H54 (cell line): ENCODE results near the gene BTNL8.
"Not testable (repeated sequence)": the region's sequence is repeated elsewhere in the genome, so short reads cannot be mapped to it uniquely, and the experiment has no call there.

Source experiments
- DNase-seq: peaks from one replicate; pipeline ENCODE4 v3.0.0; 2011; ENCODE audit warnings: low spot score, mixed read lengths; ENCODE audit not compliant: insufficient read length
- FAIRE-seq: peaks from 3 replicates; lab custom pipeline; 2011; peaks lifted over from hg19 to GRCh38; lab: Jason Lieb, UNC
- POLR2A ChIP-seq: IDR thresholded peaks from 2 replicates; pipeline ENCODE4 v1.6.1; 2011; ENCODE audit warnings: low read depth, mild to moderate bottlenecking, low read length

Gene BTNL8

DNA sequence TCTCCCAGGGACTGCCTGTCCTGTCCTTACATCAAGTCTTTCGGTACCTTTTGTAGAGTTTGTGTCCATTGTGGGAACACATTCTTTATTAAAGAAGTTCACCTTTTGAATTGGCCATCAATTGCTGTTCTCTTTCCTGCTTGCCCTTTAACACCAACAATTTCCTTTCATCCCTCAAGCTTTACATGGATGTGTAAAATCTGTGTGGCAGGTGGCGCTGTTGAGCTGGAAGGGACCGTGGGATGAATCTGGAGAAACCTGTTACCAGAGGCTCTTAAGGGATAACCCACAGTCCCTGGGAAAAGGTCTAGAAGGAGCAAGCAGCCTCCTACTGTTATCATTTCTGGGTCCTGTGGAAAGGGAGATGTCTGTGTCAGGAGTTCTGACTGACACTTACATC lies 30.0 kb upstream of the BTNL8 start:
- no peak for TF ChIP-seq POLR2A
- DNase-seq (peak; percentile 65), FAIRE-seq (no peak)

DNA sequence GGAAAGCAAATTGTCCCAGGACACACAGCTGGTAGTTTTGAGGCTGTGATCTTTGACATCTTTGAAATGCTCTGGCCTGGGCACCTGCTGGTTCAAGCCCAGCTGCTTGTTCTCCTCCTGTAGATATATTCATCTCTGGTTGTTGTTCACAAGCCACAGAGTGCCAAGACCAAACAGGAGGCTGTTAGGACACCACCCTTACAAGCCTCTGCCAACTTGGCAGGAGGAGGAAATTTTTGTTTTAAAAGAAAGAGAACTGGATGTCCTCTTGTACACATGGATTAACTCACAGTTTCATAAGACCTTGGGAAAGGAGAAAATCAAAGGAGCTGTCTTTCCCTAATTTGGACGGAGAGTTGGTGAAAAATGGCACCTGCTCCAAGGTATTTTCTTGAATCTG lies 29.4 kb upstream of the BTNL8 start:
- FAIRE-seq, result no peak

DNA sequence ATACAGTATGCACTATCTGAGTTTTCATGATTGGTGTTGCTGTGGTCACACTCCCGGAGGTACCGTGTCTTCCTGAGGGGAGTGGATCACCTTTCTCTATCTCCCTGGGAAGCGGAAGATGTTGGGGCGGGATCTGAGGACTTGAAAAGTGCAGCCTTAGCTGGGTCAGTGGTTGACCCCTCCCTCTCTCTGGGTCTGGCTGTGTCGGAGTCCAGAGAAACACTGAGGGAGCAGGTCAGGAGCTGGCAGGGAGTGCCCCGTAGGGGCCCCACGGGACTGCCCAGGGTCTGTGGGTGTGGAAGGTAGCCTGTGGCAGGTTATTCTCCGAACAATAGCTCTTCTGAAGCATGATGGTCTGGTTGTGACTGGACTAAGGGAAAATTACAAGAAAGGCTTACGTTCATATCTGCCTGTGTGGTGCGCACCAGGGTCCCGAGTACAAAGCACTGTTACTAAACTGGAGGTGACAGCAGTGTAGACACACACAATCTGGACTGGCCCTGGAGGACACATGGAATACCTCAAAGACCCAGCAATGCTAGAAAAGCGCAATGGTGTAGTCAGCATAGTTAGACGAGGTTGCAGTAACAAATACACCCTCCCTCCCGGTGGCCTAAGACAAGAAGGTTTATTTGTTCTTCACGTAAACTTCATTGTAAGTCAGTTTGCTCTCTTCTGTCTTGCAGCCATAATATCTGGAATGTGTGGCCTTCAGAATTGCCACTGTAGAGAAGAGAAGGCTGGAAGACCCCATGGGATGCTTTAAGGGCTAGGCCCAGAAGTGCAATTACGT lies 28.5 kb upstream of the BTNL8 start:
- FAIRE-seq (no peak), DNase-seq (no peak)
- TF ChIP-seq POLR2A, result no peak

More for the DNA sequence above, 29.4 kb upstream of the BTNL8 start:
- no peak for TF ChIP-seq POLR2A
- no peak for DNase-seq

DNA sequence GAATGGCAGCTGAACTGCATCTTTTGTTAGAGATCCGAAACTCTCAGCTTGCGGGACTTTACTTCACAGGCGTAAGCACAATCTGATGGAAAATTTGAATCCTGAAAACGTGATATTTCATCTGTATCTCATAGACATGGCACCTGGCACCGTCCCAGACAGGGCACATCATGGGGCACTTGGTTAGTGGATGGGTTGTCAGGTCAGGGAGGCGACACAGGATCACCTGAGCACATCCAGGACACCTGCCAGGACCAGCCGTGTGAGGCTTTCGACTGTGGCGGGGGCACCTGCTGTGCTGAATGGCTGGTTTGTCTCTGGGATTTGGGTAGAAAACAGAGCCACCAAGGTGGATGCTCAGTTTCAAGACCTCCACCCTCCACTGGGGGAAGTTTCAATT lies 26.5 kb upstream of the BTNL8 start:
- FAIRE-seq (no peak), DNase-seq (no peak)
- no peak for TF ChIP-seq POLR2A

DNA sequence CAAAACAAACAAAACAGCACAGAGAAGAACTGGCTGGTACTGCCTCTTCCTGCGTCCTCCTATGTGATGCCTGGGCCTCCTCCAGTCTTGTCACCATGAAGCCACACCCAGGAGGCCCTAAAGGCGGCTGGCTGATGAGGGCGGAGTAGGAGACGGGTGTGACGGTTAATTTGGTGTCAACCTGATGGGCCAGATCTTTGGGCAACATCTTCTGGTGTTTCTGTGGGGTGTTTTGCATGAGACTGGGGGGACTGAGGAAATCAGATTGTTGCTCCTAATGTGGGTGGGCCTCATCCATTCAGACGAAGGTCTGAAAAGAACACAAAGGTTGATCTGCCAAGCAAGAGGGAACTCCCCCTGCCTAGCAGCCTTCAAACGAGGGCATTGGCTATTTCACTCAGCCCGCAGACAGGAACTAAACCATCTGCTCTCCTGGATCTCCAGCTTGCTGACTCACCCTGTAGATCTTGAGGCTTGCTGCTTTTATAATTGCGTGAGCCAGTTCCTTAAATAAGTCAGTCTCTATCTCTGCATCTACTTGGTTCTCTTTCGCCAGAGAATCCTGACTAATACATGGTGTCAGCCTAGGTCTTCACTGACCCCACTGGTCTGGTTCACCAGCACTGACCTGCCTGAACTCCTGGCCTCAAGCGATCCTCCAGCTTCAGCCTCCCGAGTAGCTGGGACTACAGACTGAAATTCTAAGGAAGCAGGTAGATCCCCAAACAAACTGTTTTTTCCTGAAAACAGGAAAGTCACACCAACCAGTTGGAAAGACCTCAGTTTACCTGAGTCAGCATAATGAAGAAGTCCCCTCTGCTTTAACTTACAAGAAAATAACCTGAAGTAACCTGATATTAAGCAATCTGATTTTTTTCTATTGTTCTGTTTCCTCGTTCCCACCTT lies 25.1 kb upstream of the BTNL8 start:
- no peak for TF ChIP-seq POLR2A
- FAIRE-seq, result no peak
- no peak for DNase-seq

- FAIRE-seq (no peak), DNase-seq (no peak)
- no peak for TF ChIP-seq POLR2A
These were observed 24.0 kb upstream of the BTNL8 start for GRCh38 chr5:180874804-180875582.

DNA sequence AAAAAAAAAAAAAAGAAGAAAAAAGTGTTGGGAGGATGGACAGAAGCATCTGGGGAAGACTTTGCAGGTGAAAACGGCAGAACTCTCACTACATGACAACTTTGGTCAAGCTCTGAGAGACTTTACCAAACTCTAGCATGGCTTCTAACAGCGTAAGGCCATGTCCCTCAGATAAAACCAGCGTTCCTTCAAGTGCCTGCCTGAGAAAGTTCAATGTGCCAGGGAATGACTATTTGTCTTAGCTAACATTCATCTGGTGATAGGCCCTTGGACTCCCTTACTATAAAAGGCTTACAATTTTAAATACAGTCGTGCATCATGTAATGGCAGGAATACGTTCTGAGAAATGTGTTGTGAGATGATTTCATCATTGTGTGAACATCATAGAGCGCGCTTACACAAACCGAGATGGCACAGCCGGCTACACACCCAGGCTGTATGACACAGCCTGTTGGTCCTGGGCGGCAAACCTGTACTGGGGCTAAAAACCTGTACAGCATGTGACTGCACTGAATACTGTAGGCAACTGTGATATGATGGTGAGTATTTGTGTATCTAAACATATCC lies 23.0 kb upstream of the BTNL8 start:
- no peak for FAIRE-seq
- TF ChIP-seq POLR2A, result no peak
- no peak for DNase-seq

DNA sequence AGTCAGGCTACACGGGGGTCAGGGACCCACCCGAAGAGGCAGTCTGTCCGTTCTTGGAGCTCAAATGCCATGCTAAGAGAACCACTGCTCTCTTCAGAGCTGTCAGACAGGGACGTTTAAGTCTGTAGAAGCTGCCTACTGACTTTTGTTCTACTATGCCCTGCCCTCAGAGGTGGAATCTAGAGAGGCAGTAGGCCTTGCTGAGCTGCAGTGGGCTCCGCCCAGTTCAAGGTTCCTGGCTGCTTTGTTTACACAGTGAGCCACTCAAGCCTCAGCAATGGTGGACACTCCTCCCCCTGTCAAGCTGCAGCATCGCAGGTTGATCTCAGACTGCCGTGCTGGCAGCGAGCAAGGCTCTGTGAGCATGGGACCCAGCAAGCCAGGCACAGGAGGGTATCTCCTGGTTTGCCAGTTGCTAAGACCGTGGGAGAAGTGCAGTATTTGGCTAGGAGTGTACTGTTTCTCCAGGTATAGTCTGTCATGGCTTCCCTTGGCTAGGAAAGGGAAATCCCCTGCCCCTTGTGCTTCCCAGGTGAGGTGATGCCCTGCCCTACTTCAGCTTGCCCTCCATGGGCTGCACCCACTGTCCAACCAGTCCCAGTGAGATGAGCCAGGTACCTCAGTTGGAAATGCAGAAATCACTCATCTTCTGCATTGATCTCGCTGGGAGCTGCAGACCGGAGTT lies 13.0 kb upstream of the BTNL8 start:
- FAIRE-seq, DNase-seq: not testable (repeated sequence)

- FAIRE-seq (no peak), DNase-seq (no peak)
- no peak for TF ChIP-seq POLR2A
These were observed 9.6 kb upstream of the BTNL8 start for GRCh38 chr5:180889381-180889780.

DNA sequence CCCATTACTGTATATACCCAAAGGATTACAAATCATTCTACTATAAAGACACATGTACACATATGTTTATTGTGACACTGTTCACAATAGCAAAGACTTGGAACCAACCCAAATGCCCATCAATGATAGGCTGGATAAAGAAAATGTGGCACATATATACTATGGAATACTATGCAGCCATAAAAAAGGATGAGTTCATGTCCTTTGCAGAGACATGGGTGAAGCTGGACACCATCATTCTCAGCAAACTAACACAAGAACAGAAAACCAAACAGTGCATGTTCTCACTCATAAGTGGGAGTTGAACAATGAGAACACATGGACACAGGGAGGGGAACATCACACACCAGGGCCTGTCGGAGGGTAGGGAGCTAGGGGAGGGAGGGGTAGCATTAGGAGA lies 3.6 kb upstream of the BTNL8 start:
- FAIRE-seq, DNase-seq: not testable (repeated sequence)

DNA sequence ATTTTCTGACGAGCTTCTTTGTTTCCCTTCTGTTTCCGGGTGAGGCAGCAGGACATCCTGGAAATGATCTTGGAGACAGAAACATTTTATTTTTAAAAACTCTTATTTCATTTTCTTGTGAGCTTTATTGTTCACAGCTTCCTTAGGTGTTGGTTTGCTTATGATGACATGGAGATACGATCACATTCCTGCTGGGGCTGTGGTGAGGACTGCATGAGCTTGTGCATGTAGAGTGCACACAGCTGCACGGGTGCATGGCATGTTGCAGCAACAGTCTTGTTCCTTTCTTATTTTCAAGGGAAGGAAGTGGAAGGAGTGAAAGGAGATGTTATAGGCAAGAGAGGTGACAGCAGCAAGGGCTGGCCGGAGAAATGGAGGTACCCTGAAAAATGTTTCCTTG lies 1.2 kb downstream of the BTNL8 start:
- DNase-seq (no peak), FAIRE-seq (no peak)
- TF ChIP-seq POLR2A, result no peak

DNA sequence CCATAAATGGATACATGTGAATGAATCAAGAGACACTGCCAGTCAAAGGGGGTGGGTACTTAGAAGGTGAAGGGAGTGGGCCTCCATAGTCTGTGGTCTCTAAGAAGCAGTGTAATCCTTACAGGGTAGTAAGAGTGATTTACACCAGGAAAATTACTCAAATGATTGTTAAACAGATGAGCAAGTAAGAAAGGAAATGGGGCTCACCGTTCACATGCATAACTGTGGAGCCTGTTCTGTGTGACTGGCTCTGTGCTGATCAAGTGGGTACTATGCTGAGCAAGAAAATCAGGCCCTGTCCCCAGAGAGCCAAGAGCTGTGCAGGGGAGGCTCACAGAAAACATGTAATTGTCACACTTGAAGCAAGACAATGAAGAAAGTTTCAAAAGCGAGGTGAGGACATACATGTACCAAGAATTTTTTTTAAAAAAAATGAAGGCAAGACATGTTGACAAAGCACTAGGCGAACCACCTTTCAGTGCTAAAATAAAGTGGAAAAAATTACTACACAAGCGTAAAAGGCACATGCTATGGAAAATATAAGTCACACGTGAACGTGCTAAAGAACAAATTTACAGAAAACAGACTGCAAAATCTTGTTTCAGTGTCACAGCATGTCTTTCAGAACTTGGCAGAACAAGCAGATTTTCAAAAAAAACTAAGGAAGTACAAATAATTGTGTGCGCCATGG lies 2.5 kb downstream of the BTNL8 start:
- FAIRE-seq (no peak), DNase-seq (no peak)
- TF ChIP-seq POLR2A, result no peak
